GM23338 (cell line): ENCODE measurements around the gene BPIFA2. TPM values are rescaled to one million over a fixed set of nuclear protein-coding genes. Genes with fewer than 3 reads are reported as not detected.

ENCODE experiments used
- ATAC-seq: fragments of 200-7000 bp; cut with Tn5 transposase; 3 replicates; pipeline ENCODE4 v1.9.1; 2020
- DNase-seq: peaks from one replicate; pipeline ENCODE4 v3.0.0-alpha.2; 2015; ENCODE audit warnings: low spot score
- H2AFZ ChIP-seq: fragments of 200-600 bp; sonication (generic); 2 replicates; pipeline ENCODE4 v1.8.0; 2016; ENCODE audit warnings: antibody characterized with exemption, mild to moderate bottlenecking, moderate library complexity
- H3F3A ChIP-seq: fragments of 200-600 bp; sonication (generic); replicated peaks from 2 replicates; pipeline ENCODE4 v1.8.0; 2017; ENCODE audit warnings: antibody characterized with exemption, mixed run types, low read depth
- H3K27ac ChIP-seq: fragments of 200-600 bp; sonication (generic); 2 replicates; pipeline ENCODE4 v1.6.1; 2016; ENCODE audit warnings: low read depth
- H3K27me3 ChIP-seq: fragments of 200-600 bp; sonication (generic); 2 replicates; pipeline ENCODE4 v1.8.0; 2016; ENCODE audit warnings: mild to moderate bottlenecking, mixed run types, moderate library complexity; ENCODE audit not compliant: insufficient read depth
- H3K36me3 ChIP-seq: fragments of 200-600 bp; sonication (generic); 2 replicates; pipeline ENCODE4 v1.8.0; 2016; ENCODE audit warnings: mild to moderate bottlenecking; ENCODE audit not compliant: insufficient read depth
- H3K4me1 ChIP-seq: fragments of 200-600 bp; sonication (generic); 2 replicates; pipeline ENCODE4 v1.8.0; 2016; ENCODE audit warnings: mild to moderate bottlenecking, moderate library complexity; ENCODE audit not compliant: insufficient read depth
- H3K4me2 ChIP-seq: fragments of 200-600 bp; sonication (generic); 2 replicates; pipeline ENCODE4 v1.7.1; 2017; ENCODE audit warnings: mixed run types
- H3K4me3 ChIP-seq: fragments of 200-600 bp; sonication (generic); 2 replicates; pipeline ENCODE4 v1.6.1; 2016; ENCODE audit warnings: mixed run types
- H3K79me2 ChIP-seq: fragments of 200-600 bp; sonication (generic); replicated peaks from 2 replicates; pipeline ENCODE4 v1.8.0; 2017; ENCODE audit warnings: mild to moderate bottlenecking; ENCODE audit not compliant: insufficient read depth
- H3K9me2 ChIP-seq: fragments of 200-600 bp; sonication (generic); 2 replicates; pipeline ENCODE4 v1.8.0; 2017; ENCODE audit not compliant: insufficient read depth
- H4K20me1 ChIP-seq: fragments of 200-600 bp; sonication (generic); replicated peaks from 2 replicates; pipeline ENCODE4 v1.8.0; 2017; ENCODE audit warnings: mild to moderate bottlenecking; ENCODE audit not compliant: insufficient read depth
- H3K27ac Mint-ChIP-seq: 2 replicates; pipeline ENCODE4 v1.8.0; 2020; ENCODE audit warnings: inconsistent platforms, mild to moderate bottlenecking, moderate library complexity, mixed read lengths
- H3K27me3 Mint-ChIP-seq: 3 replicates; pipeline ENCODE4 v1.8.0; 2022; ENCODE audit warnings: low read depth, mild to moderate bottlenecking, moderate library complexity, mixed read lengths, inconsistent platforms; ENCODE audit not compliant: insufficient read depth, poor library complexity
- H3K36me3 Mint-ChIP-seq: 3 replicates; pipeline ENCODE4 v1.8.0; 2021; ENCODE audit warnings: low read depth, mild to moderate bottlenecking, inconsistent platforms, moderate library complexity, mixed read lengths
- H3K4me1 Mint-ChIP-seq: 3 replicates; pipeline ENCODE4 v1.8.0; 2020; ENCODE audit warnings: mild to moderate bottlenecking, inconsistent platforms, mixed read lengths
- H3K4me3 Mint-ChIP-seq: 3 replicates; pipeline ENCODE4 v1.8.0; 2021; ENCODE audit warnings: moderate library complexity, mild to moderate bottlenecking, inconsistent platforms, mixed read lengths
- H3K9me3 Mint-ChIP-seq: 3 replicates; pipeline ENCODE4 v1.8.0; 2020; ENCODE audit warnings: moderate library complexity, mild to moderate bottlenecking, inconsistent platforms, mixed read lengths
- CREB1 ChIP-seq: fragments of 250-450 bp; sonication (Bioruptor Pico); IDR thresholded peaks from 2 replicates; pipeline ENCODE4 v1.5.0; 2020; ENCODE audit warnings: low read depth, mild to moderate bottlenecking, moderate library complexity
- EZH2 ChIP-seq: fragments of 200-600 bp; sonication (generic); IDR thresholded peaks from one replicate; pipeline ENCODE4 v1.8.0; 2017; ENCODE audit warnings: antibody characterized with exemption, mild to moderate bottlenecking, low read depth; ENCODE audit not compliant: unreplicated experiment
- EZH2phosphoT487 ChIP-seq: fragments of 200-600 bp; sonication (generic); IDR thresholded peaks from one replicate; pipeline ENCODE4 v1.8.1; 2018; ENCODE audit warnings: antibody characterized with exemption; ENCODE audit not compliant: unreplicated experiment
- NANOG ChIP-seq: IDR thresholded peaks from 2 replicates; pipeline ENCODE4 v1.6.1; 2016; ENCODE audit warnings: antibody characterized with exemption, borderline replicate concordance
- POLR2AphosphoS5 ChIP-seq: IDR thresholded peaks from 2 replicates; pipeline ENCODE4 v1.6.1; 2016; ENCODE audit warnings: antibody characterized with exemption, low read depth
- ZNF114 ChIP-seq: fragments of 250-450 bp; sonication (Bioruptor Pico); IDR thresholded peaks from 2 replicates; pipeline ENCODE4 v1.5.0; 2020; ENCODE audit warnings: mild to moderate bottlenecking, moderate library complexity
- ZNF331 ChIP-seq: fragments of 250-450 bp; sonication (Bioruptor Pico); IDR thresholded peaks from 2 replicates; pipeline ENCODE4 v1.5.0; 2020; ENCODE audit warnings: low read depth, mild to moderate bottlenecking, moderate library complexity
- polyA plus RNA-seq: library from polyadenylated mRNA; unstranded; fragments of >200 nt; fragmentation: Nextera tagmentation; extraction: Ambion mirVana; gene quantifications from 2 replicates; pipeline ENCODE4 v1.2.1, GENCODE V29; 2016
- total RNA-seq: library from RNA; depleted of rRNA; stranded (reverse); fragments of >200 nt; shearing (Covaris generic); gene quantifications from 2 replicates; pipeline ENCODE4 v1.2.3, GENCODE V29; 2014
- TF ChIP-seq, protein P1 (sequence below), 2 experiments: fragments of 200-600 bp in 1 of 2; sonication (generic) in 1 of 2; conservative IDR thresholded peaks; 2 replicates each; pipeline versions ENCODE4 v1.5.1 to v1.6.1; 2016 to 2017; ENCODE audit warnings: antibody characterized with exemption in 2 of 2, low read depth in 2 of 2, mild to moderate bottlenecking in 2 of 2, moderate library complexity in 1 of 2
- TF ChIP-seq, protein P2 (sequence below): fragments of 250-450 bp; sonication (Bioruptor Pico); IDR thresholded peaks from 2 replicates; pipeline ENCODE4 v1.5.0; 2020; ENCODE audit warnings: mild to moderate bottlenecking, moderate library complexity

BPIFA2 gene
- total and polyA plus RNA-seq, 2 experiments from 2014 or later = not detected

DNA sequence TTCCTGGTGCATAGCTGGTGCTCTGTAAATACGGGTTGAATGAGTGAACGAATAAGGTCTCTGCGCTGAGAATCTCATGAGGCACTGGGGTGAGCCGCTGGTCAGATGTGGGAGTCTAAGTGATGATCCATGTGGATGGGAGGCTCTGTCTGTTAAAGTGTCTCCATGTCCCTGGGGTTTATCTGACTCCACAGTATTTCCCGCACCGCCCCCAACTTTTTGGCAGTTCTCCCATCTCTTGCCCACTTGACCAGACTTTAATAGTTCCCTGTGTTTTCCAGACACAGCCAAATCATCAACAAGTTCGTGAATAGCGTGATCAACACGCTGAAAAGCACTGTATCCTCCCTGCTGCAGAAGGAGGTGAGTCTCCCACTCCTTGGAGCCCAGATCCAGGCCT is 9.9 kb downstream of the BPIFA2 start:
- ATAC-seq (no peak), DNase-seq (no peak)
- Histone ChIP-seq H3K36me3 (no peaks in the 10 kb centered on the region), H3K4me1 (no peaks in the 10 kb centered on the region), H3K27me3 (no peaks in the 10 kb centered on the region), H3F3A (no peaks in the 10 kb centered on the region), H3K4me2 (no peak overlapping the region), H3K27ac (no peak overlapping the region), H4K20me1 (no peaks in the 10 kb centered on the region), H3K79me2 (no peaks in the 10 kb centered on the region), H3K4me3 (no peak overlapping the region), H3K9me2 (no peaks in the 10 kb centered on the region), H2AFZ (peak overlapping the region; percentile 80; the same call in 1 of the 2 replicates)
- H3K9me3 Mint-ChIP-seq = peaks cover under 1% of the 10 kb centered on the region; the same call in 1 of the 3 replicates
- H3K27ac Mint-ChIP-seq = no peak overlapping the region
- no peak overlapping the region for H3K4me3 Mint-ChIP-seq
- TF ChIP-seq NANOG (no peak), ZNF114 (CRISPR knock-in tag) (no peak), ZNF331 (CRISPR knock-in tag) (no peak), POLR2AphosphoS5 (no peak), EZH2 (no peak), EZH2phosphoT487 (no peak), CREB1 (CRISPR knock-in tag) (no peak)
- TF ChIP-seq, protein P1, sequence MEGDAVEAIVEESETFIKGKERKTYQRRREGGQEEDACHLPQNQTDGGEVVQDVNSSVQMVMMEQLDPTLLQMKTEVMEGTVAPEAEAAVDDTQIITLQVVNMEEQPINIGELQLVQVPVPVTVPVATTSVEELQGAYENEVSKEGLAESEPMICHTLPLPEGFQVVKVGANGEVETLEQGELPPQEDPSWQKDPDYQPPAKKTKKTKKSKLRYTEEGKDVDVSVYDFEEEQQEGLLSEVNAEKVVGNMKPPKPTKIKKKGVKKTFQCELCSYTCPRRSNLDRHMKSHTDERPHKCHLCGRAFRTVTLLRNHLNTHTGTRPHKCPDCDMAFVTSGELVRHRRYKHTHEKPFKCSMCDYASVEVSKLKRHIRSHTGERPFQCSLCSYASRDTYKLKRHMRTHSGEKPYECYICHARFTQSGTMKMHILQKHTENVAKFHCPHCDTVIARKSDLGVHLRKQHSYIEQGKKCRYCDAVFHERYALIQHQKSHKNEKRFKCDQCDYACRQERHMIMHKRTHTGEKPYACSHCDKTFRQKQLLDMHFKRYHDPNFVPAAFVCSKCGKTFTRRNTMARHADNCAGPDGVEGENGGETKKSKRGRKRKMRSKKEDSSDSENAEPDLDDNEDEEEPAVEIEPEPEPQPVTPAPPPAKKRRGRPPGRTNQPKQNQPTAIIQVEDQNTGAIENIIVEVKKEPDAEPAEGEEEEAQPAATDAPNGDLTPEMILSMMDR (conservative IDR thresholded peaks at IDR 0.05; ENCODE audit: low read depth in 2 of 2) = no peak
- TF ChIP-seq, protein P2, sequence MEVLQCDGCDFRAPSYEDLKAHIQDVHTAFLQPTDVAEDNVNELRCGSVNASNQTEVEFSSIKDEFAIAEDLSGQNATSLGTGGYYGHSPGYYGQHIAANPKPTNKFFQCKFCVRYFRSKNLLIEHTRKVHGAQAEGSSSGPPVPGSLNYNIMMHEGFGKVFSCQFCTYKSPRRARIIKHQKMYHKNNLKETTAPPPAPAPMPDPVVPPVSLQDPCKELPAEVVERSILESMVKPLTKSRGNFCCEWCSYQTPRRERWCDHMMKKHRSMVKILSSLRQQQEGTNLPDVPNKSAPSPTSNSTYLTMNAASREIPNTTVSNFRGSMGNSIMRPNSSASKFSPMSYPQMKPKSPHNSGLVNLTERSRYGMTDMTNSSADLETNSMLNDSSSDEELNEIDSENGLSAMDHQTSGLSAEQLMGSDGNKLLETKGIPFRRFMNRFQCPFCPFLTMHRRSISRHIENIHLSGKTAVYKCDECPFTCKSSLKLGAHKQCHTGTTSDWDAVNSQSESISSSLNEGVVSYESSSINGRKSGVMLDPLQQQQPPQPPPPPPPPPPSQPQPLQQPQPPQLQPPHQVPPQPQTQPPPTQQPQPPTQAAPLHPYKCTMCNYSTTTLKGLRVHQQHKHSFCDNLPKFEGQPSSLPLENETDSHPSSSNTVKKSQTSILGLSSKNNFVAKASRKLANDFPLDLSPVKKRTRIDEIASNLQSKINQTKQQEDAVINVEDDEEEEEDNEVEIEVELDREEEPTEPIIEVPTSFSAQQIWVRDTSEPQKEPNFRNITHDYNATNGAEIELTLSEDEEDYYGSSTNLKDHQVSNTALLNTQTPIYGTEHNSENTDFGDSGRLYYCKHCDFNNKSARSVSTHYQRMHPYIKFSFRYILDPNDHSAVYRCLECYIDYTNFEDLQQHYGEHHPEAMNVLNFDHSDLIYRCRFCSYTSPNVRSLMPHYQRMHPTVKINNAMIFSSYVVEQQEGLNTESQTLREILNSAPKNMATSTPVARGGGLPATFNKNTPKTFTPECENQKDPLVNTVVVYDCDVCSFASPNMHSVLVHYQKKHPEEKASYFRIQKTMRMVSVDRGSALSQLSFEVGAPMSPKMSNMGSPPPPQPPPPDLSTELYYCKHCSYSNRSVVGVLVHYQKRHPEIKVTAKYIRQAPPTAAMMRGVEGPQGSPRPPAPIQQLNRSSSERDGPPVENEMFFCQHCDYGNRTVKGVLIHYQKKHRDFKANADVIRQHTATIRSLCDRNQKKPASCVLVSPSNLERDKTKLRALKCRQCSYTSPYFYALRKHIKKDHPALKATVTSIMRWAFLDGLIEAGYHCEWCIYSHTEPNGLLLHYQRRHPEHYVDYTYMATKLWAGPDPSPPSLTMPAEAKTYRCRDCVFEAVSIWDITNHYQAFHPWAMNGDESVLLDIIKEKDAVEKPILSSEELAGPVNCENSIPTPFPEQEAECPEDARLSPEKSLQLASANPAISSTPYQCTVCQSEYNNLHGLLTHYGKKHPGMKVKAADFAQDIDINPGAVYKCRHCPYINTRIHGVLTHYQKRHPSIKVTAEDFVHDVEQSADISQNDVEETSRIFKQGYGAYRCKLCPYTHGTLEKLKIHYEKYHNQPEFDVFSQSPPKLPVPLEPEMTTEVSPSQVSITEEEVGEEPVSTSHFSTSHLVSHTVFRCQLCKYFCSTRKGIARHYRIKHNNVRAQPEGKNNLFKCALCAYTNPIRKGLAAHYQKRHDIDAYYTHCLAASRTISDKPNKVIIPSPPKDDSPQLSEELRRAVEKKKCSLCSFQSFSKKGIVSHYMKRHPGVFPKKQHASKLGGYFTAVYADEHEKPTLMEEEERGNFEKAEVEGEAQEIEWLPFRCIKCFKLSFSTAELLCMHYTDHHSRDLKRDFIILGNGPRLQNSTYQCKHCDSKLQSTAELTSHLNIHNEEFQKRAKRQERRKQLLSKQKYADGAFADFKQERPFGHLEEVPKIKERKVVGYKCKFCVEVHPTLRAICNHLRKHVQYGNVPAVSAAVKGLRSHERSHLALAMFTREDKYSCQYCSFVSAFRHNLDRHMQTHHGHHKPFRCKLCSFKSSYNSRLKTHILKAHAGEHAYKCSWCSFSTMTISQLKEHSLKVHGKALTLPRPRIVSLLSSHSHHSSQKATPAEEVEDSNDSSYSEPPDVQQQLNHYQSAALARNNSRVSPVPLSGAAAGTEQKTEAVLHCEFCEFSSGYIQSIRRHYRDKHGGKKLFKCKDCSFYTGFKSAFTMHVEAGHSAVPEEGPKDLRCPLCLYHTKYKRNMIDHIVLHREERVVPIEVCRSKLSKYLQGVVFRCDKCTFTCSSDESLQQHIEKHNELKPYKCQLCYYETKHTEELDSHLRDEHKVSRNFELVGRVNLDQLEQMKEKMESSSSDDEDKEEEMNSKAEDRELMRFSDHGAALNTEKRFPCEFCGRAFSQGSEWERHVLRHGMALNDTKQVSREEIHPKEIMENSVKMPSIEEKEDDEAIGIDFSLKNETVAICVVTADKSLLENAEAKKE = no peak
- H3K27me3 Mint-ChIP-seq = peaks cover 2% of the 10 kb centered on the region
- H3K4me1 Mint-ChIP-seq = peaks cover 10% of the 10 kb centered on the region
- no peaks in the 10 kb centered on the region for H3K36me3 Mint-ChIP-seq
